ENCODE measurements around the gene TSEN54. TPM values are rescaled to one million over a fixed set of nuclear protein-coding genes. Genes with fewer than 3 reads are reported as not detected.

The TSEN54 gene
- total RNA-seq, 1 experiment from 2014 or later: 78.7 TPM

DNA sequence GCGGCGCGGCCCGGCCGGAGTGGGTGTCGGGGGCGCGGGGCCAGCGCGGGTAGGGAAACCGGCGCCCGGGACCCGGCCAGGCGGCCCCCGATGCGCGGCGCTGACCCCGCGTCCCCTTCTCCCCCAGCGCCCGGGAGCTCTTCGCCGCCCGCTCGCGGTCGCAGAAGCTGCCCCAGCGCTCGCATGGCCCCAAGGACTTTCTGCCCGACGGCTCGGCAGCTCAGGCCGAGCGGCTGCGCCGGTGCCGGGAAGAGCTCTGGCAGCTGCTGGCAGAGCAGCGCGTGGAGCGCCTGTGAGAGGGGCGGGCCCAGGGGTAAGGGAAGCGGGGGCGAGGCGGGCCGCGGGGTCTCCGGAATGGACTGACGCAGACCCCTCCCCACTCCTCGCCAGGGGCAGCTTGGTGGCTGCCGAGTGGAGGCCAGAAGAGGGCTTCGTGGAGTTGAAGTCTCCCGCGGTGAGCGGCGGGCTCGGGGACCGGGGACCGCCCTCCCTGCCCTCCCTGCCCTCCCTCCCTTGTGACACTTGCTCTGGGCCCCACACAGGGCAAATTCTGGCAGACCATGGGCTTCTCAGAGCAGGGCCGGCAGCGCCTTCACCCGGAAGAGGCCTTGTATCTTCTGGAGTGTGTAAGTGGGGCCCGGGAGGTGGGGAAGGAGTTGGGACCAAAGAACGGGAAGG, 430 bp downstream of the TSEN54 start:
- H3K36me3 ChIP-seq (ENCODE audit: control insufficient read depth, insufficient read depth, low read length): peaks cover 12% of the 10 kb centered on the region; the same call in 1 of the 2 replicates
- H3K4me3 ChIP-seq (ENCODE audit: low read depth in 2 of 2, low read length in 2 of 2): peak overlapping the region; percentile 82
- DNase-seq (ENCODE audit: low read depth, low spot score) (no peak), ATAC-seq (peak; percentile 11)
- in situ Hi-C loops (cut with HindIII; ENCODE audit: low pct_unique_long_range_greater_than_20kb, low sequenced_read_pairs): no loop called here
- H3K27ac ChIP-seq (ENCODE audit: low read length): peak overlapping the region; percentile 77
- intact Hi-C loops (cut with micrococcal nuclease; ENCODE audit: unreplicated experiment): no loop called here
- no peaks in the 10 kb centered on the region for H3K27me3 ChIP-seq (ENCODE audit: control insufficient read depth, insufficient read depth, low read length)
- H3K4me1 ChIP-seq (ENCODE audit: control insufficient read depth, insufficient read depth, low read length): peaks cover 35% of the 10 kb centered on the region
- H3K9me3 ChIP-seq (ENCODE audit: control insufficient read depth, insufficient read depth, low read depth, low read length): no peaks in the 10 kb centered on the region
- CTCF ChIA-PET: interaction anchor here (0.7 to 2.0 kb wide), 6 partner anchors 8 to 89 kb away, joined by 3 to 12 read pairs (median 6); partner anchors contain the start of gene LLGL2
- POLR2A ChIA-PET: no interaction called here
- TF ChIP-seq POLR2AphosphoS5 (IDR thresholded peaks at IDR 0.05; ENCODE audit: low read depth, low read length): no peak
- TF ChIP-seq, protein P1, sequence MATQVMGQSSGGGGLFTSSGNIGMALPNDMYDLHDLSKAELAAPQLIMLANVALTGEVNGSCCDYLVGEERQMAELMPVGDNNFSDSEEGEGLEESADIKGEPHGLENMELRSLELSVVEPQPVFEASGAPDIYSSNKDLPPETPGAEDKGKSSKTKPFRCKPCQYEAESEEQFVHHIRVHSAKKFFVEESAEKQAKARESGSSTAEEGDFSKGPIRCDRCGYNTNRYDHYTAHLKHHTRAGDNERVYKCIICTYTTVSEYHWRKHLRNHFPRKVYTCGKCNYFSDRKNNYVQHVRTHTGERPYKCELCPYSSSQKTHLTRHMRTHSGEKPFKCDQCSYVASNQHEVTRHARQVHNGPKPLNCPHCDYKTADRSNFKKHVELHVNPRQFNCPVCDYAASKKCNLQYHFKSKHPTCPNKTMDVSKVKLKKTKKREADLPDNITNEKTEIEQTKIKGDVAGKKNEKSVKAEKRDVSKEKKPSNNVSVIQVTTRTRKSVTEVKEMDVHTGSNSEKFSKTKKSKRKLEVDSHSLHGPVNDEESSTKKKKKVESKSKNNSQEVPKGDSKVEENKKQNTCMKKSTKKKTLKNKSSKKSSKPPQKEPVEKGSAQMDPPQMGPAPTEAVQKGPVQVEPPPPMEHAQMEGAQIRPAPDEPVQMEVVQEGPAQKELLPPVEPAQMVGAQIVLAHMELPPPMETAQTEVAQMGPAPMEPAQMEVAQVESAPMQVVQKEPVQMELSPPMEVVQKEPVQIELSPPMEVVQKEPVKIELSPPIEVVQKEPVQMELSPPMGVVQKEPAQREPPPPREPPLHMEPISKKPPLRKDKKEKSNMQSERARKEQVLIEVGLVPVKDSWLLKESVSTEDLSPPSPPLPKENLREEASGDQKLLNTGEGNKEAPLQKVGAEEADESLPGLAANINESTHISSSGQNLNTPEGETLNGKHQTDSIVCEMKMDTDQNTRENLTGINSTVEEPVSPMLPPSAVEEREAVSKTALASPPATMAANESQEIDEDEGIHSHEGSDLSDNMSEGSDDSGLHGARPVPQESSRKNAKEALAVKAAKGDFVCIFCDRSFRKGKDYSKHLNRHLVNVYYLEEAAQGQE (IDR thresholded peaks at IDR 0.05; ENCODE audit: insufficient read depth in 1 of 2, low read depth in 2 of 2, low read length in 1 of 2): no peak
- no peak for TF ChIP-seq TCF7L2 (IDR thresholded peaks at IDR 0.05; ENCODE audit: low read depth, low read length)
- TF ChIP-seq, protein P2, sequence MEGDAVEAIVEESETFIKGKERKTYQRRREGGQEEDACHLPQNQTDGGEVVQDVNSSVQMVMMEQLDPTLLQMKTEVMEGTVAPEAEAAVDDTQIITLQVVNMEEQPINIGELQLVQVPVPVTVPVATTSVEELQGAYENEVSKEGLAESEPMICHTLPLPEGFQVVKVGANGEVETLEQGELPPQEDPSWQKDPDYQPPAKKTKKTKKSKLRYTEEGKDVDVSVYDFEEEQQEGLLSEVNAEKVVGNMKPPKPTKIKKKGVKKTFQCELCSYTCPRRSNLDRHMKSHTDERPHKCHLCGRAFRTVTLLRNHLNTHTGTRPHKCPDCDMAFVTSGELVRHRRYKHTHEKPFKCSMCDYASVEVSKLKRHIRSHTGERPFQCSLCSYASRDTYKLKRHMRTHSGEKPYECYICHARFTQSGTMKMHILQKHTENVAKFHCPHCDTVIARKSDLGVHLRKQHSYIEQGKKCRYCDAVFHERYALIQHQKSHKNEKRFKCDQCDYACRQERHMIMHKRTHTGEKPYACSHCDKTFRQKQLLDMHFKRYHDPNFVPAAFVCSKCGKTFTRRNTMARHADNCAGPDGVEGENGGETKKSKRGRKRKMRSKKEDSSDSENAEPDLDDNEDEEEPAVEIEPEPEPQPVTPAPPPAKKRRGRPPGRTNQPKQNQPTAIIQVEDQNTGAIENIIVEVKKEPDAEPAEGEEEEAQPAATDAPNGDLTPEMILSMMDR (IDR thresholded peaks at IDR 0.05): no peak
- no peak for TF ChIP-seq SIN3A (IDR thresholded peaks at IDR 0.05; ENCODE audit: borderline replicate concordance, insufficient read depth, low read depth, low read length)
- no TSS peak for BruUV-seq (replicated peaks)

DNA sequence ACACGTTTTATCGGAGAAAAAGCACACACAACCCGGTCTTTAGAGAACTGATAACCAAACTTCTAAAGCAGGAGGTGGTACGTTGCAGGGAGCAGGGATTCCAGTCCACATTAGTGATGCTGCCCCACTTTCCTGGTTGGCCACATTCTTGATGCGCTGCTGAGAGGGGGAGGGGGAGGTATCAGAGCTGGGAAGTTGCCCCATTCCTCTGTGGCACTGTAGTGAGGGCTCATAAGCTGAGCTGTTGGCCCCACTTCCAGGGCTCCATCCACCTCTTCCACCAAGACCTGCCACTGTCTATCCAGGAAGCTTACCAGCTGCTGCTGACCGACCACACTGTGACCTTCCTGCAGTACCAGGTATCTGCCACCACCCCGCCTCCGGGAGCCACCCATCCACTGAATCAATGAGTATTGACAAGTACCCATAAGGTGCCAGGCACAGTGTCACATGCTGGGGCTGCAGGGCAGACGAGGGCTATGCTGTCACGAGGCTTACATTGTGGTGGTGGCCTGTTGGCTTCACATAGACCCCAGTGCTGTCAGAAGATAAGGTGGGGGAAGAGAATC, 1.1 kb downstream of the TSEN54 start:
- H3K27me3 ChIP-seq (ENCODE audit: control insufficient read depth, insufficient read depth, low read length): no peaks in the 10 kb centered on the region
- CTCF ChIA-PET: interaction anchor here (2.0 kb wide), 1 partner anchor 14 kb away, joined by 6 read pairs; no protein-coding TSS in a partner anchor
- in situ Hi-C loops (cut with HindIII; ENCODE audit: low pct_unique_long_range_greater_than_20kb, low sequenced_read_pairs): no loop called here
- H3K4me1 ChIP-seq (ENCODE audit: control insufficient read depth, insufficient read depth, low read length): peaks cover 31% of the 10 kb centered on the region
- no peak for TF ChIP-seq POLR2AphosphoS5 (IDR thresholded peaks at IDR 0.05; ENCODE audit: low read depth, low read length)
- intact Hi-C loops (cut with micrococcal nuclease; ENCODE audit: unreplicated experiment): no loop called here
- H3K27ac ChIP-seq (ENCODE audit: low read length): peak overlapping the region; percentile 77
- no peaks in the 10 kb centered on the region for H3K9me3 ChIP-seq (ENCODE audit: control insufficient read depth, insufficient read depth, low read depth, low read length)
- POLR2A ChIA-PET: no interaction called here
- no TSS peak for BruUV-seq (replicated peaks)
- H3K36me3 ChIP-seq (ENCODE audit: control insufficient read depth, insufficient read depth, low read length): peaks cover 12% of the 10 kb centered on the region; the same call in 1 of the 2 replicates
- ATAC-seq: no peak
- H3K4me3 ChIP-seq (ENCODE audit: low read depth in 2 of 2, low read length in 2 of 2): peak overlapping the region; percentile 82
- no peak for DNase-seq (ENCODE audit: low read depth, low spot score)

DNA sequence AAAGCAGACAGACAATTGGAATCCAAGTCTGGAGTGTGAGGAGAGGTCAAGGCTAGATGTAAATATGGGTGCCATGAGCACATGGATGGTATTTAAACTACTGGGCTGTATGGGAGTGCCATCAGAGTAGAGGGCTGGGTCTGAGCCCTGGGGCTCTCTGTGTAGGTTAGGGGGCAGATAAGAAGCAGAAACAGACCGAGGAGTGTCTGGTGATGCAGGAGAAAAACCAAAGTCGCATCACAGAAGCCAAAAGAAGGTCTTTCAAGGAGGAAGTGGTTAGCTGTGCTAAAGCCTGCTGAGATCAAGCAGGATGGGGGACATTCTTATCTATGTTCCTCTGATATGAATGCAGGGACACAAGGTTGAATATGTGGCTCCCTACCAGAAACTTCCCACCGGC, 1.9 kb downstream of the TSEN54 start:
- TSS peak; percentile 62 for BruUV-seq (replicated peaks)

More for the DNA sequence above, 1.9 kb downstream of the TSEN54 start:
- intact Hi-C loops (cut with micrococcal nuclease; ENCODE audit: unreplicated experiment): no loop called here
- Histone ChIP-seq H3K9me3 (ENCODE audit: control insufficient read depth, insufficient read depth, low read depth, low read length) (no peaks in the 10 kb centered on the region), H3K36me3 (ENCODE audit: control insufficient read depth, insufficient read depth, low read length) (peaks cover 12% of the 10 kb centered on the region; the same call in 1 of the 2 replicates), H3K27me3 (ENCODE audit: control insufficient read depth, insufficient read depth, low read length) (no peaks in the 10 kb centered on the region), H3K27ac (ENCODE audit: low read length) (no peak overlapping the region), H3K4me3 (ENCODE audit: low read depth in 2 of 2, low read length in 2 of 2) (no peak overlapping the region), H3K4me1 (ENCODE audit: control insufficient read depth, insufficient read depth, low read length) (peaks cover 27% of the 10 kb centered on the region)
- POLR2A ChIA-PET: no interaction called here
- CTCF ChIA-PET: interaction anchor here (0.7 kb wide), 1 partner anchor 61 kb away, joined by 3 read pairs; no protein-coding TSS in a partner anchor
- DNase-seq (ENCODE audit: low read depth, low spot score): no peak
- in situ Hi-C loops (cut with HindIII; ENCODE audit: low pct_unique_long_range_greater_than_20kb, low sequenced_read_pairs): no loop called here
- no peak for TF ChIP-seq POLR2AphosphoS5 (IDR thresholded peaks at IDR 0.05; ENCODE audit: low read depth, low read length)
- TF ChIP-seq SIN3A (IDR thresholded peaks at IDR 0.05; ENCODE audit: borderline replicate concordance, insufficient read depth, low read depth, low read length): no peak
- TF ChIP-seq TCF7L2 (IDR thresholded peaks at IDR 0.05; ENCODE audit: low read depth, low read length): no peak
- TF ChIP-seq, protein P1 (IDR thresholded peaks at IDR 0.05; ENCODE audit: insufficient read depth in 1 of 2, low read depth in 2 of 2, low read length in 1 of 2): no peak
- TF ChIP-seq, protein P2 (IDR thresholded peaks at IDR 0.05): no peak
- no peak for ATAC-seq

Data from Panc1 (cell line).